WERI-Rb-1 (cell line): Measurements from ENCODE around the gene WNT16.

Experiments used
- DNase-seq: peaks from one replicate; pipeline ENCODE4 v3.0.0-alpha.2; 2020
- H3K27ac ChIP-seq: fragments of 250-450 bp; sonication (Bioruptor Pico); 2 replicates; pipeline ENCODE4 v1.5.1; 2020; ENCODE audit warnings: mild to moderate bottlenecking, moderate library complexity
- H3K27me3 ChIP-seq: fragments of 250-450 bp; sonication (Bioruptor Pico); 2 replicates; pipeline ENCODE4 v1.5.1; 2021; ENCODE audit warnings: mild to moderate bottlenecking, low read depth, moderate library complexity; ENCODE audit not compliant: insufficient read depth, severe bottlenecking
- H3K36me3 ChIP-seq: fragments of 250-450 bp; sonication (Bioruptor Pico); 2 replicates; pipeline ENCODE4 v1.5.1; 2020; ENCODE audit warnings: mild to moderate bottlenecking, moderate library complexity
- H3K4me3 ChIP-seq: 2 replicates; pipeline ENCODE4 v1.5.1; 2011; ENCODE audit warnings: low read depth, mild to moderate bottlenecking, control low read depth, low read length
- H3K9me3 ChIP-seq: fragments of 250-450 bp; sonication (Bioruptor Pico); 2 replicates; pipeline ENCODE4 v1.5.1; 2021; ENCODE audit warnings: mild to moderate bottlenecking, moderate library complexity; ENCODE audit not compliant: severe bottlenecking
- TF ChIP-seq, protein P1 (sequence below): IDR thresholded peaks from 2 replicates; pipeline ENCODE4 v1.5.1; 2011; ENCODE audit warnings: low read depth, mild to moderate bottlenecking, control low read depth, inconsistent platforms, low read length

WNT16 gene

DNA sequence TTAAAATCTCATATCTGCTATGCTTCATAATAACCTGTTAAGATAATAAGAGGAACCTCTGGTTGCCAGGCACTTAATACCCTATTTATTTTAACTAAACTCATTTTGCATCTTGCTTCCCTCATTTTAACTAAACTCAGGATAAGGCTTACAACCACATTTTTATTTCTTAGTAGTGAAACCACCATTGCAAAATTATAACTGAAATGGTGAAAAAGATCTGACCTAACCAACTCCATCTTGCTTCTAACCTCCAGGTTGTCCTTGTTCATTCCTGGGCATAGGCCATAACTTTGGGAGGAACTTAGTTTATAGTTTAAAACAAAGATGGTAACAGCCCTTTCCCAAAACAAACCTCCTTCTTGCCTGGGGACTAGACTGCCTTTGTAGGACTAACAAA lies 61.3 kb downstream of the WNT16 start:
- no peak for DNase-seq
- Histone ChIP-seq H3K27ac (no peak overlapping the region), H3K27me3 (no peaks in the 10 kb centered on the region), H3K9me3 (no peaks in the 10 kb centered on the region), H3K36me3 (no peaks in the 10 kb centered on the region), H3K4me3 (no peak overlapping the region)
- TF ChIP-seq, protein P1, sequence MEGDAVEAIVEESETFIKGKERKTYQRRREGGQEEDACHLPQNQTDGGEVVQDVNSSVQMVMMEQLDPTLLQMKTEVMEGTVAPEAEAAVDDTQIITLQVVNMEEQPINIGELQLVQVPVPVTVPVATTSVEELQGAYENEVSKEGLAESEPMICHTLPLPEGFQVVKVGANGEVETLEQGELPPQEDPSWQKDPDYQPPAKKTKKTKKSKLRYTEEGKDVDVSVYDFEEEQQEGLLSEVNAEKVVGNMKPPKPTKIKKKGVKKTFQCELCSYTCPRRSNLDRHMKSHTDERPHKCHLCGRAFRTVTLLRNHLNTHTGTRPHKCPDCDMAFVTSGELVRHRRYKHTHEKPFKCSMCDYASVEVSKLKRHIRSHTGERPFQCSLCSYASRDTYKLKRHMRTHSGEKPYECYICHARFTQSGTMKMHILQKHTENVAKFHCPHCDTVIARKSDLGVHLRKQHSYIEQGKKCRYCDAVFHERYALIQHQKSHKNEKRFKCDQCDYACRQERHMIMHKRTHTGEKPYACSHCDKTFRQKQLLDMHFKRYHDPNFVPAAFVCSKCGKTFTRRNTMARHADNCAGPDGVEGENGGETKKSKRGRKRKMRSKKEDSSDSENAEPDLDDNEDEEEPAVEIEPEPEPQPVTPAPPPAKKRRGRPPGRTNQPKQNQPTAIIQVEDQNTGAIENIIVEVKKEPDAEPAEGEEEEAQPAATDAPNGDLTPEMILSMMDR = no peak

DNA sequence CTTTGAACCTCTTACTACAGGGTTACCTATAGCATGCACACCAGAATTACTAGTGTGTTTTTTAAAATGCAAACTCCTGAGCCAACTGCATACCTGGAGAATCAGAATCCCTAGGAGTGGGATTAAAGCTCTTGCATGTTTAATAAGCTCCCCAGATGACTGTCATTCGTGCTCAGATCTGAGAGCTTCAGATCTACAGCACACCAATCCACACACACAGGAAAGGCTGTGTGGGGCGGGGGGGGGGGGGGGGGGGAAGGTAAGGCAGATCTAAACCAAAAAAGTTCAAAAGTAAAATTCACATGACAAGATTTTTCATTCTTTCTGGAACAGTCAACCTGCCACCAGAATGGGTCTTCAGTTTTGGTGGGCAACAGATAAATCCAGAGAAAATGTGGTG lies 61.8 kb downstream of the WNT16 start:
- DNase-seq = no peak
- TF ChIP-seq, protein P1 = no peak
- Histone ChIP-seq H3K9me3 (no peaks in the 10 kb centered on the region), H3K27ac (no peak overlapping the region), H3K36me3 (no peaks in the 10 kb centered on the region), H3K27me3 (no peaks in the 10 kb centered on the region), H3K4me3 (no peak overlapping the region)
